Caco-2 (cell line): ENCODE data around the gene FABP1. TPM values are rescaled to one million over a fixed set of nuclear protein-coding genes. Genes with fewer than 3 reads are reported as not detected.

Experiments
- BruUV-seq: library from RNA; stranded (reverse); fragments of 400-500 nt; replicated peaks from 2 replicates; lab custom pipeline; 2021; lab: Mats Ljungman, UMichigan
- CTCF ChIA-PET: fragments of 300-600 bp; sonication (Branson Sonifier 250); formaldehyde crosslinking; loops from one replicate; lab custom pipeline; 2022; ENCODE audit warnings: antibody characterized with exemption; lab: Charles Lee
- POLR2A ChIA-PET: fragments of 300-600 bp; sonication (Branson Sonifier 250); formaldehyde crosslinking; loops from one replicate; lab custom pipeline; 2022; ENCODE audit warnings: antibody characterized with exemption; lab: Charles Lee
- DNase-seq, 2 experiments: peaks; one replicate each; pipeline versions ENCODE4 v3.0.0 to v3.0.0-alpha.2; 2020 to 2022
- H3K27me3 ChIP-seq: replicated peaks from 2 replicates; pipeline ENCODE4 v1.6.0; 2011; ENCODE audit warnings: low read length; ENCODE audit not compliant: control insufficient read depth, insufficient read depth
- H3K36me3 ChIP-seq: 2 replicates; pipeline ENCODE4 v1.5.1; 2011; ENCODE audit warnings: low read length; ENCODE audit not compliant: control insufficient read depth, insufficient read depth
- H3K4me1 ChIP-seq: fragments of 250-450 bp; sonication (Bioruptor Pico); 2 replicates; pipeline ENCODE4 v1.5.1; 2020; ENCODE audit warnings: mild to moderate bottlenecking
- H3K4me3 ChIP-seq: 2 replicates; pipeline ENCODE4 v1.5.1; 2011; ENCODE audit warnings: low read depth, mild to moderate bottlenecking, control low read depth, low read length
- H3K9me3 ChIP-seq: fragments of 250-450 bp; sonication (Bioruptor Pico); 2 replicates; pipeline ENCODE4 v1.5.1; 2020; ENCODE audit warnings: mild to moderate bottlenecking, moderate library complexity
- H3K27ac Mint-ChIP-seq: one replicate; pipeline ENCODE4 v1.8.0; 2022; ENCODE audit warnings: mixed read lengths; ENCODE audit not compliant: unreplicated experiment
- H3K27me3 Mint-ChIP-seq: one replicate; pipeline ENCODE4 v1.8.0; 2022; ENCODE audit warnings: mixed read lengths; ENCODE audit not compliant: insufficient read depth, unreplicated experiment
- H3K36me3 Mint-ChIP-seq: one replicate; pipeline ENCODE4 v1.8.0; 2022; ENCODE audit warnings: mild to moderate bottlenecking, mixed read lengths; ENCODE audit not compliant: insufficient read depth, unreplicated experiment
- H3K4me1 Mint-ChIP-seq: one replicate; pipeline ENCODE4 v1.8.0; 2022; ENCODE audit warnings: low read depth, mixed read lengths; ENCODE audit not compliant: unreplicated experiment
- H3K4me3 Mint-ChIP-seq: one replicate; pipeline ENCODE4 v1.8.0; 2022; ENCODE audit warnings: mild to moderate bottlenecking, moderate library complexity, mixed read lengths; ENCODE audit not compliant: unreplicated experiment
- H3K9me3 Mint-ChIP-seq: one replicate; pipeline ENCODE4 v1.8.0; 2022; ENCODE audit warnings: mixed read lengths; ENCODE audit not compliant: unreplicated experiment
- CTCF ChIP-seq, 2 experiments: fragments of 200-600 bp in 1 of 2; IDR thresholded peaks; 1 replicate in 1 of 2; 2 replicates in 1 of 2; pipeline versions ENCODE4 v1.5.1 to v1.8.0; 2011 to 2022; ENCODE audit warnings: antibody characterized with exemption in 1 of 2, control low read depth in 1 of 2, inconsistent platforms in 1 of 2, low read depth in 1 of 2, low read length in 1 of 2, mild to moderate bottlenecking in 1 of 2, moderate library complexity in 1 of 2; ENCODE audit not compliant: insufficient read depth in 1 of 2, severe bottlenecking in 1 of 2, unreplicated experiment in 1 of 2
- intact Hi-C: fragments of 100-400 bp; cut with micrococcal nuclease; formaldehyde crosslinking; loops from one replicate; pipeline ENCODE4 v1.10.0; 2022; ENCODE audit not compliant: unreplicated experiment
- total RNA-seq: library from RNA; stranded (reverse); gene quantifications from 2 replicates; pipeline ENCODE4 v1.2.3, GENCODE V29; 2022

Gene FABP1
- total RNA-seq, 1 experiment from 2014 or later: 44.5 TPM

- CTCF ChIA-PET: interaction anchor here (0.6 to 3.1 kb wide), 8 partner anchors 10 to 105 kb away, joined by 3 to 146 read pairs (median 4); partner anchors contain the start of genes FABP1 and THNSL2
- Mint-ChIP-seq H3K27me3 (no peaks in the 10 kb centered on the region), H3K4me1 (no peaks in the 10 kb centered on the region), H3K27ac (no peak overlapping the region), H3K4me3 (no peak overlapping the region), H3K36me3 (no peaks in the 10 kb centered on the region), H3K9me3 (no peaks in the 10 kb centered on the region)
- no peak for TF ChIP-seq CTCF (IDR thresholded peaks at IDR 0.05; ENCODE audit: insufficient read depth in 1 of 2, low read depth in 1 of 2, low read length in 1 of 2, severe bottlenecking in 1 of 2, unreplicated experiment in 1 of 2)
- Histone ChIP-seq H3K4me3 (no peak overlapping the region), H3K36me3 (no peaks in the 10 kb centered on the region), H3K27me3 (no peaks in the 10 kb centered on the region), H3K4me1 (no peaks in the 10 kb centered on the region), H3K9me3 (no peaks in the 10 kb centered on the region)
- DNase-seq: no peak
- BruUV-seq: no TSS peak
- intact Hi-C loops: loop anchor here (1.0 kb wide), 1 partner anchor 143 kb away; the partner anchor contains the start of gene RNU2-63P
- POLR2A ChIA-PET: no interaction called here
These were observed 31.6 kb upstream of the FABP1 start for GRCh38 chr2:88159481-88159880.

GRCh38 chr2:88148929-88149438 is 21.1 kb upstream of the FABP1 start:
- H3K27me3 ChIP-seq: no peaks in the 10 kb centered on the region
- H3K27ac Mint-ChIP-seq: no peak overlapping the region
- no peak for TF ChIP-seq CTCF (IDR thresholded peaks at IDR 0.05; ENCODE audit: insufficient read depth in 1 of 2, low read depth in 1 of 2, low read length in 1 of 2, severe bottlenecking in 1 of 2, unreplicated experiment in 1 of 2)
- H3K36me3 ChIP-seq: no peaks in the 10 kb centered on the region; the same call in 1 of the 2 replicates
- intact Hi-C loops: no loop called here
- ChIA-PET POLR2A (no interaction called here), CTCF (no interaction called here)
- no peak for DNase-seq
- peaks cover 13% of the 10 kb centered on the region for H3K4me1 Mint-ChIP-seq
- peaks cover 24% of the 10 kb centered on the region for H3K4me1 ChIP-seq
- no peaks in the 10 kb centered on the region for H3K27me3 Mint-ChIP-seq
- H3K36me3 Mint-ChIP-seq: no peaks in the 10 kb centered on the region
- H3K4me3 Mint-ChIP-seq: no peak overlapping the region
- H3K9me3 ChIP-seq: peaks cover 32% of the 10 kb centered on the region
- peaks cover 37% of the 10 kb centered on the region for H3K9me3 Mint-ChIP-seq
- no TSS peak for BruUV-seq
- H3K4me3 ChIP-seq: no peak overlapping the region

- TF ChIP-seq CTCF (IDR thresholded peaks at IDR 0.05; ENCODE audit: insufficient read depth in 1 of 2, low read depth in 1 of 2, low read length in 1 of 2, severe bottlenecking in 1 of 2, unreplicated experiment in 1 of 2): no peak
- POLR2A ChIA-PET: interaction anchor here (0.5 kb wide), 1 partner anchor 1705 kb away, joined by 11 read pairs; no protein-coding TSS in a partner anchor
These were observed 19.3 kb upstream of the FABP1 start for GRCh38 chr2:88147145-88147544.

More at GRCh38 chr2:88147145-88147544, 19.3 kb upstream of the FABP1 start:
- Mint-ChIP-seq H3K4me1 (peaks cover 17% of the 10 kb centered on the region), H3K9me3 (peaks cover 36% of the 10 kb centered on the region), H3K27ac (no peak overlapping the region), H3K27me3 (no peaks in the 10 kb centered on the region), H3K4me3 (no peak overlapping the region), H3K36me3 (no peaks in the 10 kb centered on the region)
- CTCF ChIA-PET: interaction anchor here (1.4 to 2.1 kb wide), 2 partner anchors 13 to 86 kb away, joined by 3 to 10 read pairs; no protein-coding TSS in a partner anchor
- peaks cover 24% of the 10 kb centered on the region for H3K4me1 ChIP-seq
- DNase-seq: no peak
- intact Hi-C loops: no loop called here
- H3K27me3 ChIP-seq: no peaks in the 10 kb centered on the region
- H3K4me3 ChIP-seq: no peak overlapping the region
- peaks cover 18% of the 10 kb centered on the region for H3K9me3 ChIP-seq
- no peaks in the 10 kb centered on the region; the same call in 1 of the 2 replicates for H3K36me3 ChIP-seq
- no TSS peak for BruUV-seq
